NCI-H526 treated with DMSO at 0.1 percent for 48 hours (cell line): ENCODE data around the gene RNLS.
"Not testable (repeated sequence)": the region's sequence is repeated elsewhere in the genome, so short reads cannot be mapped to it uniquely, and the experiment has no call there.

Experiments
- DNase-seq: peaks from one replicate; lab custom pipeline; 2025; lab: John Stamatoyannopoulos, UW

RNLS gene

DNA sequence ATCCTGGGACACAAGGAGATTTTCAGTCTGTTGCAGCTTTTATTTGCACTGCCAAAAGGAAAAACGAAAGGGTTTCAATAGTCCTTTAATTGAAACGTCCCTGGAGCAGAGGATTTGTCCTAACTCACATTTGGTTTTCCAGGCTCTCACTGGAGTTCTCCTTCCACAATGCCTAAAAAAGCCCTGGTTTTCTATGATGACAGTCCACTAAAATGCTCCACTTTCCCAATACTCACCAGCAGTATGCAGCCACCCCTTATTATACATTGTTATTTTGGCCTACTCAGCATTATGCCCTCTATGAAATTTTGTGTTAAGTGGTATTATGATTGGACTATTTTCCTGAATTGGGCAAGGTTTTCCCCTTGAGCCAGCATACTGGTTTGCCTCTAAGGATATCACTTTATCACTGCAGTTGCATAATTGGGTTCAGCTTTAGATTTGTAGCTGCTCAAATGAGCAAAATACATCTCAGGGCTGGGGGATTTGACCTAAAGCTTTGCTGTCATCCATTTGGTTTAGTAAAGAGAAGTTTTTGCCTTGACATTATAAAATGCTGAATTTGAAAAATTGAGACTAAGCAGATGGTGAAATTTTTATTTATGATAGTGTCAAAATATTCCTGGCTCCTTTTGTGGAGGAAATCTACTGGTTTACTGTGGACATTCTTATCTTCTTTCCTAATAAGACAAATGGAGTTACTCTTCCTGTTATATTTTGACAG is 239.2 kb downstream of the RNLS start:
- DNase-seq = no peak

DNA sequence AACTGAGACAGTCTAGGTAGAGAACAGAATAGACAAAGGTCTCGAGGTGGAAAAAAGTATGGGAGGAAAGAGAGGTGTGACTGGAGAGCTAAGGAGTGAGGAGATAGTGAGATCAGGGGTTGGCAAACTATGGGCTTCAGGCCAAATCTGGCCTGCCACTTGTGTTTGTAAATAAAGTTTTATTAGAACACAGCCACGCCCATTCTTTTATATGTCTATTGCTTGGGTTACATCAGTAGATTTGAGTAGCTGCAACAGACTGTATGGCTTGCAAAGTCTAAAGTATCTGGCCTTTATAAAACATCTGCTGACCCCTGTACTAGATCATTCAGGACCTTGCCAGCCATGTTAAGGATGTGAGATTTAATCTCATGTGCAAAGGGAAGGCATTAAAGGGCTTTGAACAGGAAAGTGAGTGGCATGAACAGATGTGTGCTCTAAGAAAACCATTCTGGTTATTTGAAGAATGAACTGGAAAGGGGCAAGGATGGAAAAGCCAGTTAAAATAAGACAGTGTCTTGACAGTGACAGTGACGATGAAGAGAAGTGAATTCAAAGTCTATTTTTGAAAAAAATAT is 240.3 kb downstream of the RNLS start:
- no peak for DNase-seq

DNA sequence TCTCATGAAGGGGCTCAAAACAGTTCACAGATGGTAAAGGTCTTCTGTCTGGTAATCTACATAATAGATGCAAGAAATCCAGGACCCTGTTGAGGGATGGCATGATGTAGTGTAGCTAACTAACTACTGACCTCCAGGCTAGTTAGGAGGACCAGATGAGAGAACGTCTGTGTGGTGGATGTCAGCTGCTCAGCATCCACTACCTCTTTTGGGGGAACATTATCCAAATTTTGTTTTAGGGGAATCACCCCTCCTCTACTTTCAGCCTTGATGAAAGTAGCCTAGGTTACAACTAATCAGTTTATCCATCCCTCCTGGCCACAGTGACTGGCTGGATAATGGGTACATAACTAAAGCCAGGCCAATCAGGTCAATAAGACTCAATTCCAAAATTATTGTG is 246.0 kb downstream of the RNLS start:
- DNase-seq = no peak

DNA sequence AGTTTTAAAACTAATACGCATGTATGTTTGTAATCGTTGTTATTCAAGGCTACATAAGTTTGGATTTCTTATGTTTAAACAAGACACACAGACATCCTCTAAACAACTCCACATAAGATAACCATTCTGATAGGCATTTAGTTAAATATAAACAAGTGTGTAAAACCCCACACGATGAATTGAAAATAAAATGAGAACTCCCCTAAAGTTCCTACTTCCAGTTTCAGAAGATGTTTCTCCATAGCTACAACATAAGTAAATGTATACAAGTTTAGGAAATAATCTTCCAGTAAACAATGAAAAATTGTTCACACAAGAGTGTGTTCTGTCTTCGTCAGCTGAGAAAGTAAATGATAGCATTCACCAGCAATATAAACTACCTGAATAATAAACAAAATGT is 246.8 kb downstream of the RNLS start:
- no peak for DNase-seq

DNA sequence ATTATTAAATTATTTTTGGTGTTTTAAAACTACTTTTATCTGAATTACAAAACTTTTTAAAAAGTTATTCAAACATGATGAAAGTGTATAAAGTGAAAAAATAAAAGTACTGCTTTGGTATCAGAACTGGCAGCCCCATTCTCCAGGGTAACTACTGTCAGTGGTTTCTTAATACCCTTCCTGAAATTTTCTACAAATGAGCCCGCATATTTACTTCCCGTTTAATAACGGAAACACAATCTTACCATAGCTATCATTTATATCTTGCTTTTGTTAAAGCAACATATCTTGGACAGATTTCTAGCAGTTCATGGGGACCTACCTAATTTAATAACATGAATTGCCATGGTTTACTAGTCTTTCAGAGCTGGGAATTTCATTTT is 249.9 kb downstream of the RNLS start:
- DNase-seq = no peak

DNA sequence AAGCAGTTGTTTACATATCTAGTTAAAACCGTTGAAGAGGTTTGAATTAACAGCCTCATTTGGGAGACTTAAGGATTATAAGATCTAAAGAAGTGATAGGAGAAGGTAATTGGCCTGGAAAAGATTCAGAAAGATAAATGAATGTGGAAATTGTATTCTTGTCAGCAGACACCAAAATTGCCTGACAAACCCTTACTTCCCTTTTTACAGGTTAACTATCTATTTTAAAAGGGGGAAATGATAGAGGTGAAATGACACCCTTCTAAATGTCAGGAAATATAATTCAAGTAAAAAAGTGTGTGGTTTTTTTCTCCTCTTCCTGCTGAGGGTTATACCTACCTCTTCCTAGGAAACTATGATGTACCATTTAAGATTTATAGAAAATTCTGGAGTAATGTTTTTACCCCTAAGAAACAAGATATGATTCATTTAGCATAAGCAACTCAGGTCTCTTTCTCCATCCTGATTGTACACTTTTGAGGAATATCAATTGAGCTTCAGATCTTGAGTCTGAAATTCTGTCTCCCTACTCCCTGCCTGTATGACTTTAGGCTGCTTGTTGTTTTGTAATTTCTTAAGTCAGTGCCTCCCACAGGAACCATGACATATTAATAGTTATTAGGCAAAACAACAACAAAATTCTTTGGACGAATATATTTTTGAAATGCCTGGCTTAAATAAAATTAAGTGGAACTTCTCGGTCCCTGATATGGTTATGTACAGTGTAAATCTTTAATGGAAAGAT is 250.4 kb downstream of the RNLS start:
- no peak for DNase-seq

DNA sequence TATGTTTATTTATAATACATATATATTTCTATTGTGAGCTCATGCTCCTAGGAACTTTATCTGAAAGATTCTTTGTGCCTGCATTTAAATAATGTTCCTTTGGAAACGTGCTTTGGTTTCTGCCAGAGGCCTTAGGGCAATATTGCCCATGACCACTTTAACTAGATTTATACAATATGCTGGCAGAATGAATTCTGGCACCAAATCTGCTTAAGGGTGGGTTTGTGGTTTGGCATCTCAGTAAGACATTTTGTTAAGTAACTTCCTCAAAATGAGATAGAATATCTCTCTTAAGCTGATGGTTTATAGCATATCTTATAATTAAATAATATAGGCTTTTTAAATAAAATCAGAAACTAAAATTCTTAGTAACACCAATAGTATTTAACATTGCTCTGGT is 252.9 kb downstream of the RNLS start:
- DNase-seq = no peak

DNA sequence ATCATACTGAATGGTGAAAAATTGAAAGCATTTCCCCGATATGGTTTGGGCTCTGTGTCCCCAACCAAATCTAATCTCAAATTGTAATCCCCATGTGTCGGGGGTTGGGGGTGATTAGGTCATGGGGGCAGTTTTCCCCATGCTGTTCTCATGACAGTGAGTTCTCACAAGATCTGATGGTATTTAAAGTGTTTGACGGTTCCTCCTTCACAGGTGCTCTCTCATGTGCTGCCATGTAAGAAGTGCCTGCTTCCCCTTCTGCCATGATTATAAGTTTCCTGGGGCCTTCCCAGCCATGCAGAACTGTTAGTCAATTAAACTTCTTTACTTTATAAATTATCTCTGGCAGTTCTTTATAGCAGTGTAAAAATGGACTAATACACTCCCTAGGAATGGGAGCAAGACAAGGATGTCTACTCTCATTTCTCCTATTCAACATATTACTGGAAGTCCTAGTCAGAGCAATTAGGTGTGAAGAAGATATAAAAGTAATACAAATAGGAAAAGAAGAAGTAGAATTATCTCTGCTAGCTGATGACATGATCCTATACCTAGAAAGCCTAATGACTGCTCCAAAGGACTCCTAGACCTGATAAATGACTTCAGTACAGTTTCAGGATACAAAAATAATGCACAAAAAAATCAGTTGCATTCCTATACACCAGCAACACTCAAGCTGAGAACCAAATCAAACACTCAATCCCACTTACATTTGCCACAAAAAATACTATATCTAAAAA is 260.6 kb downstream of the RNLS start:
- DNase-seq = no peak

DNA sequence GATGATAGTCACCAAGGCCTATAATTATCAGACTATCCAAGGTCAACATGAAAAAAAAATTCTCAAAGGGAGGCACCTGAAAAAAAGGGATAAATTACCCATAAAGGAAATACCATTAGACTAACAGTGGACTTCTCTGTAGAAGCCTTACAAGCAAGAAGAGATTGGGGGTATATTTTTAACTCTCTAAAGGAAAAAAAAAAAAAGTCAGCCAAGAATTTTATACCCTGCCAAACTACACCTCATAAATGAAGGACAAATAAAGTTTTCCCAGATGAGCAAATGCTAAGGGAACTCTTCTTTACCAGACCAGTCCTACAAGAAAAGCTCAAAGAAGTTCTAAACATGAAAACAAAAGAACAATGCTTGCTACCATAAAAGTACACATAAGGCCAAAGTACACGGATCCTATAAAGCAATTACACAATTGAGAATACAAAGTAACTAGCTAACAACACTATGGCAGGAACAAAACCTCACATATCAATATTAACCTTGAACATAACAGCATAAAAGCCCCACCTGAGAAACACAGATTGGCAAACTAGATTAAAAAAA is 263.1 kb downstream of the RNLS start:
- DNase-seq = no peak

DNA sequence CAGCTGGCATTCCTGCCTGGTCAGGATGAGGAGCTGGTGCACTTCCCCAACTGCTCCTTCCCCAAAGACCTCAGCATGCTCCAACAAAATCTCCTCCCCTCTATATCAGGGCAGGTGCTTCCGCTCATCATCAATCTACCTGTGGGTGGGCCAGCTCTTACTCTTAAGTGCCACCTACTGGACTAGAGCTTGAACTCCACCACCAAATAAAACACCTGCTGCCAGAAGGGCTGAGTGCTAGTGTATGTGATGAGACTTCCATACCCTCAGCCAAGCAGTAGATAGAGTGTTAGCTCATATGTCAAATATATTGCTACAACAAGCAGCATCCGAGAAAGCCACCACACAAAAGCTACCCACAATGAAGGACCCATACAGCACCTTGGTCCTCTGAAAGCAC is 264.3 kb downstream of the RNLS start:
- DNase-seq = no peak

DNA sequence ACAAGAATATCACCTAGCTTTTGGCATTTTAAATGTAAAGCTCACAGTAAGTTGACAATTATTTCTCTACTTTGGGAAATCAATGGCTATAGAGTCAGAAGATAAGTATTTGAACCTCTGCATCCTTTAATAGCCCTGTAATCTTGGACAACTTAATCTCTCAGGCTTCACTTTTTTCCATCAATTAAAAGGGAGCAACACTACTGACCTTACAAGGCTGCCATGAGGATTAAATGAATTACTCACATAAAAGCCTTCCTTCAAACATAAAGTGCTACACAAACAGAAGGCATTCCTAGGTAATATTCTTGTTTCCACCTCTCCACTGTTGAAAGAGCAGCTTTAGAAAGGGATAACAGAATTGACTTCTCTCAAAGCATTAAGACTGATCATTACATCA is 266.0 kb downstream of the RNLS start:
- no peak for DNase-seq

DNA sequence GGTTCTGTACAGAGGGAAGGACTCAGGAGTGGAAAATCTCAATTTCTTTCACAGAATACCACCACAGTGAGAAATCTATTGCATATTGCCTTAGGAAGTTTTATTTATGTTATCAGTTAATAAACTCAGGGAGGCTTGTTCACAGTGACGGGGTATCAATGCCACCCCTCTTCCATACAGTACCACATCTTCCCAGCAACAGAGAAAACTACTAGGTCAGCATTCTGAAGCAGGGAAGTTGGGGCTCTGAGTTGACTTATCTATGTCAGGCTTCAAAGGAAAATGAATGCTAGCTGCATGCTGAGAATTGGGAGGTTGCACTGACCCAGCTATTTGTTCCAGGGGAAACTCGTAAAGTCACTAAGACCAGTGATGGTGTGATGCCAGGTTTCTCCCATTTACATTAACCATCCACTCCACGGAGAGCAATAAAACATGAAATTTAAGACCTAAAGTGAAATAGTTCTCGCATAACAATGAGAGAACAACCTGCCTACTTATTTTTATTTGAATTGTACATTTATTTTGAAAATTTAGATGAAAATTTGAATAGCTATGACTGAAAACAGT is 266.7 kb downstream of the RNLS start:
- no peak for DNase-seq

DNA sequence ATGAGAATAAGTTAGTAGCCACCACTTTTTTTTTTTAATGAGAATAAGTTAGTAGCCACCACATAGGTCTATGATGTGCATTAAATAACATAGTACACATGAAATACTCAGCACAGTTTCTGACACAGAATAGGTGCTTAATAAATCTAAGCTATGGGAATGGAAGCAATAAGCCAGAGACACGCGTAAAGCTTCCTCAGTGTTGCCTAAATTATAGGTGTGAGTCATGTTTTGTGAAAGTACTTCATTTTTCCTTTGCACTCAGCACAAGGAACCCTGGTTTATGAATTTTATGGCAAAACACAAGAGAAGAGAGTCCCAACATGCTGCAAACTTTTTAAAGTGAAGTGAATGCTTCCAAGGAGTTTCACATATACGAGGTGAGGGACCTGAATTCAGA is 267.4 kb downstream of the RNLS start:
- no peak for DNase-seq

DNA sequence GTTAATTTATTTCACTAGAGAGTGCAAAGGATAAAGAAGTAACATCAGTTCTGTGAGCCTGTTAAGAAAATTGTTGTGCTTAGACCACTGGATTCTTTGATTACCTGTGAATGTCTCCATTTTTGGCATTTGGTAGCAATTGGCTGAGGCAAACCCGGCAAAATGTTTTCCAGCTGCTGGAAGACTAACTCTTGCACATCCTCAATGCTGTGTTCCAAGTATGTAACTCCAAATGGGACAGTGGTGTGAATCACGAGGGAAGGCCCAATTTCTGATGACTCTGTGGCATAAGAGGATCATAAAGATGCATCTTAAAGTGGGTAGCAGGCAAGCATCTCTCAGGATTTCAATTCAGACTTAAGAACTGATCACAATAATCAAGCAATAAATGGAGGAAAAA is 268.8 kb downstream of the RNLS start:
- no peak for DNase-seq

DNA sequence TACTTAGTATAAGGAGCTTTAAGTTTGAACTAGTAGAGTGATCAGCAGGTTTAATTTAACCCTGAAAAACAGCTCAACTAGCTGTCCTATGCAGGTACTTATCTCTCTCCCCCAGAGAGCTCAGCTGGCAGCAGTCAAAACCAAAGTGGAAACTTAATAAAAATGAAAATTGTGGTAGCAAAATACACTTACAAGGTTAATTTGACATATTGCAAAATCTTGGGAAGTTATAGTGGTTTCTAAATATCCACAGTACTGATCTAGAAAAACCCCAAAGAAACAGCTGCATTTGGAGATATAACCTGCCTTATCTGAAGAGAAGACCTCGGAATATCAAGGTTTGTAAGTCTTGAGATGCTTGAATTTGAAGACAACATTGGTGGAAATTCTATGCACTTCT is 269.2 kb downstream of the RNLS start:
- no peak for DNase-seq

DNA sequence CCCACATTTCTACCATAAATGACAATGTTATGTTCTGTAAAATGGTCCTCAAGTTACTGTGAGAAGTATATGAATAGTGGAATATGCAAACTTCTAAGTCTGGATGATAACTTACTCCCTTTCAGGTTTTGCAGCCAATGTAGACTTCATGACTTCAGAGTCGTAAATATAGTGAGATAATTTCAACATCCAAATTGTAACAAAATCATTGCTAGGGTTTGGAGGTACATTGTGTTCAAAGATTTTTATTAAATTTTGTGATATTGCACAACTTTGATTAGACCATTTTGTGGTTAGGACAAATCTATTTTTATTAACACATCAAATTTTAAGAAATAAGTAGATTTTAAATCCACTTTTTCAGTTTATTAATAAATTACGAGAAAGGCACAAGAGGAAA is 270.3 kb downstream of the RNLS start:
- no peak for DNase-seq

DNA sequence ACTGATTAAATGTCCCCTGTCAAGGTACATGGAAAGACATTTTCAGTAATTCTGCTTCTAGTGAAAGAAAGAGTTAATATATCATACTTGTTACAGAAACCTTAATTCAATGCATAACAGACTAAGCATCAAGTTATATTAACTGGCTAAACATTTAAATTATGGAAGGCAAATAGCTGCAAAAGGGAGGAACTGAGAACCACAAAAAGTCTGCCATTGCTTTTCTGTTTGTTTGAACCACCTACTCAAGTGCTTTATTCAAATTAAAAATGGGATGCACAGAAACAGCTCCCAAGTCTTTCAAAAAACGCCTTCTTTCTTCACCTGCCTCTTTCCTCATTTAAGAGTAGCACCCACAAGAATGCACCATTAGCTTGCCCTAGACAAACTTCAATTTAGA is 271.9 kb downstream of the RNLS start:
- DNase-seq = no peak

DNA sequence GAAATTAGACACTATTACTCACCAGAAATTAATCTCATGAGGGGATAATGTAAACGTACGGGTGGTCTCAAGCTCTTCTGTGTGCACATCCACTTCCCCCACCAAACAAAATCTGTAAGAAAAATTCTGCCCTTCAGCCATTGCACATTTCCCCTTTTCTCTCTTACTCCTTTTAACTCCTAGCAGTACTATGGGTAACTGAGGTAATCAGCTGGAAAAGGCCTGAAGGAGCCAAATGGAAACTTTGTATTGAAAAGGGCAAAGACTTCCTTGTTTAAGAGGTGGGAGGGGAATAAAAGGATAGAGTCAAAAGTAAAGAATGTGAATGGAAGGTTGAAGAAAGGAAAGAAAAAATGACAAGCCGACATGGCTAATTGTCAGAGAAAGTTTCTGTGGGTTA is 273.8 kb downstream of the RNLS start:
- DNase-seq = no peak

DNA sequence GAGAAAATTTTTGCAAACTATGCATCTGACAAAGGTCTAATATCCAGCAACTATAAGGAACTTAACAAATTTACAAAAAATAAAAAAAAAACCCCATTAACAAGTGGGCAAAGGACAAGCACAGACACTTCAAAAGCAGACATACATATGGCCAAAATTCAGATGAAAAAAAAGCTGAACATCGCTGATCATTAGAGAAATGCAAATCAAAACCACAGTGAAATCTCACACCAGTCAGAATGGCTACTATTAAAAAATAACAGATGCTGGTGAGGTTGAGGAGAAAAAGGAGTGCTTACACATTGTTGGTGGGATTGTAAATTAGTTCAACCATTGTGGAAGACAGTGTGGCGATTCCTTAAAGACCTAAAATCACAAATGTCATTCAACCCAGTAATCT is 274.8 kb downstream of the RNLS start:
- not testable (repeated sequence) for DNase-seq

DNA sequence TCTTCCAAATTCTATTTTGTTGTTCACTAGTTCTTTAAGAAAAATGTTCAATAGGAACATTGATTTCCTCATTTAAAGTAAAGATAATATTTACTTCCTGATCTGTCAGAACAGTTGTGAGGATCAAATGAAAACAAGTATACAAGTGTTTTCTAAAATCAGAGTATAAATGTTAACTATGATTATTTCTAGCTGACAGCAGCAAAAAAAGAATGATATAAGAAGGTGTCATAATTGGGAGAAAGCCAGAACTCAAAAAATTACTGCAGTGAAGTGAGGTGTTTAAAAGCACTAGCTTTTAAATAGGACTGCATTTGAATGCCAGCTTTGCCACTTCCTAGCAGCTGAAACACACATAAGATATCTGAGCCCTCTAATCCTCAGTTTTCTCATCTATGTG is 283.3 kb downstream of the RNLS start:
- no peak for DNase-seq

DNA sequence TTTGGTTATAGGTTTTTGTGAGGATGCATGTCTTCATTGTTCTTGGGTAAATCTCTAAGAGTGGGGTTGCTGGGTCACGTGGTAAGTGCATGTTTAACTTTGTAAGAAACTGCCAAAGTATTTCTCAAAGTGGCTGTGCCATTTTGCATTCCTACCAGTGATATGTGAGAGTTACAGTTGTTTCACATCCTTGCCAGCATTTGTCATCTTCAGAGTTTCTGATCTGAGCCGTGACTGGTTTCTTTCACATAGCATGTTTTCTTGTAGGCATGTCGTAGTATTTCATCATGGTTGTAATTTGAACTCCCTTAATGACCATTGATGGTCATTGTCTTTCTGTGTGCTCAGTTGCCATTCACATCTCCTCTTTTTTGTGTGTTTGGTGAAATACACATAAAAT is 286.0 kb downstream of the RNLS start:
- no peak for DNase-seq

DNA sequence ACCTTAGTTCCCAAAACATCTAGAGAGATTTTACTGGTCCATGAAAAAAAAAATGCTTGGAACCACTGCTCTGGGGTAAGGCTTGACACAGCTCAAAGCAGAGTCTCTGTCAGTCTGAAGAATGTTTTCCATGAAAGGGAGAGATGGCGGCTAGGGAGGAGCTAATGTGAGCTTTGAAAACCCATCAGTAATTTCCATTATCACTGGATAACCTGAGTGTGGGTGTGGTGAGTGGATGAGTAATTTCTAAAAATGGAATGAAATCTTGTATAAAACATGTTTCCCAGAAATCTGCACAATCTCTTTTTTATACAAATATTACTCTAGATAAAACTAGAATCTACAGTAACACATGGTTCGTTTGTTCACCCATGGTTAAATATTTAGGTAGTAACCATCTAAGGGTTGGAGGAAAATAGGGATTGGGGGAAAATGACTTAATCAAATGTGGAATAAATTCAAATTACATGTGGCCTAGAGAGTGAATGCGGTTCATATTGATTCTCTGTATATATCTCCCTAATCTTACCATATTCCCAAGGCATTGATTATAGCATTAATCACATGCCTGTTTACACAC is 289.4 kb downstream of the RNLS start:
- DNase-seq = no peak
